DMS153 (cell line): ENCODE results near the gene TST.
"Not testable (repeated sequence)": the region's sequence is repeated elsewhere in the genome, so short reads cannot be mapped to it uniquely, and the experiment has no call there.

ENCODE experiments used
- DNase-seq: peaks from one replicate; lab custom pipeline; 2025; lab: John Stamatoyannopoulos, UW

Gene TST

DNA sequence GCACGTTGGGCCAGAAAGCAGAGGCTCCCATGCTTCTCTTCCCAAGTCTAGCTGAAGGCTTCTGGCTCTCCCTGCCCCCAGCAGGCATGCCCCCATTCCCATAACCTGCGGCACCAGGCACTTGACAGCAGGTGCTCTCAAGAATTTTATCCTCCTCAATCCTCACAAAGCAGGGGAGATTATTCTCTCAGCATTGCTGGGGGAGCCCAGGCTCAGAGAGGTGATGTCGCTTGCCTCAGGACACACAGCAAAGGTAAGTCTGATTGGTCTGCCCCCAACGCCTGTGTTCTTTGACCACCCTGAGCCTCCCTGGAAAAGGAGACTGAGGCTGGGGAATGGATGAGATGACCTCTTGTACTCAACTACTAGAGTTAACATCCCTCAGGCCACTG is 4.8 kb downstream of the TST start:
- DNase-seq: no peak

- no peak for DNase-seq
Measured at GRCh38 chr22:37012956-37013355, 6.3 kb downstream of the TST start.

DNA sequence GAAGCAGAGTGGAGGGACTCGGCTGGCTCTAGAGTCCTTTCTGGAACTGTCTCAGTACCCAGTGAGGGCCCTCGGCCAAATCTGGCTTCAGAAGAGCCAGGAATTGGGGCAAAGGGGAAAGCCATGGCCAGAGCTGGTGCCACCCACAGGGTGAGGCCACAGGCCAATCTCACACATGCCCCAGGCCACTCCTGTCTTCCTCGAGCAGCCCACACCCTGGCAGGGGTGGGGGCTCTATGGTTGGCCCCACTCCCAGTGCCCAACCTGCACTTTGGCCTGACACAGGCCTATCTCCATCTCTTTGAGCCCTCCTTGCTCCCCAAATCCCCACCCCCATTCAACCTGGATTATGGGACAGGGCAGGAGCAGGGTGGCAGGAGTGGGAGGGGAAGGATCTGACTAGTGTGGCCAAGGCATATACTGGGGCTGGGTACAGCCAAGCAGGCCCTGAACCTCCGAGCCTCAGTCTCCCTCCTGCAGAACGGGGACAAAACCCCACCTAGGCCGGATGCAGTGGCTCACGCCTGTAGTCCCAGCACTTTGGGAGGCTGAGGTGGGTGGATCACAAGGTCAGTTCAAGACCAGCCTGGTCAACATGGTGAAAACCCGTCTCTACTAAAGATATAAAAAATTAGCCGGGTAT is 6.9 kb downstream of the TST start:
- DNase-seq: no peak

DNA sequence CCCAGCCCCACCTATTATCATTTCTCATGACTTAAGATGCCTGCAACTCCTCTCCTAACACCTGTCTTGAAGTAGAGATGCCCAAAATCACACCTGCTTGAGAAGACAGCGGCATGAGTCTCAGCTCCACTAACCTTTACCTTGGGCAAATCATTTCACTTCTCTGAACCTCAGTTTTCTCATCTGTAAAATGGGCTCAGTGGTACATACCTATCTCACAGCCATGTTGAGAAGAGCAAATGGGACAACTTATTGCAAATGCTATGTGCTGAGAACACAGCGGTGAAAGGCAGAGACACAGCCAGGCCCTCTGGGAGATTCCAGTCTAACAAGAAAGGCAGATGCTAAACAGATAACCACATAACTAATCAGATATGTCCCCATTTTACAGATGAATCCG is 7.8 kb downstream of the TST start:
- no peak for DNase-seq

DNA sequence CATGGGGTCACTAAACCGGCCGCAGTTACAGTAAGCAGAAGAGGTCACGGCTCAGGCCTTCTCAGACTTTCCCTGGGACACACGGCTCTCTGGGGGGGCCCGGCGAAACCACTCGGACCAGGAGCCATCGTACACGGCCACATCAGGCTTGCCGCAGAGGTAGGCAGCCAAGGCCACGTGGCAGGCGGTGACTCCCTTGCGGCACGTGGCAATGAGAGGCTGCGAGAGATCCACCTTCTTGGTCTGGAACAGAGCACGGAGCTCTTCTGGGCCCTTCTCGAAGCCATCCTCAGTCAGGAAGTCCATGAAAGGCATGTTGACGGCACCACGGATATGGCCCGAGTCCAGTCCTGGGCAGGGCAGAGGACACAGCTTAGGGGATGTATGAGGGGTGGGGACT is 8.3 kb downstream of the TST start:
- DNase-seq: no peak

- DNase-seq: no peak
Measured at GRCh38 chr22:37010174-37010573, 9.1 kb downstream of the TST start.

- DNase-seq: no peak
Measured at GRCh38 chr22:37009490-37009889, 9.8 kb downstream of the TST start.

DNA sequence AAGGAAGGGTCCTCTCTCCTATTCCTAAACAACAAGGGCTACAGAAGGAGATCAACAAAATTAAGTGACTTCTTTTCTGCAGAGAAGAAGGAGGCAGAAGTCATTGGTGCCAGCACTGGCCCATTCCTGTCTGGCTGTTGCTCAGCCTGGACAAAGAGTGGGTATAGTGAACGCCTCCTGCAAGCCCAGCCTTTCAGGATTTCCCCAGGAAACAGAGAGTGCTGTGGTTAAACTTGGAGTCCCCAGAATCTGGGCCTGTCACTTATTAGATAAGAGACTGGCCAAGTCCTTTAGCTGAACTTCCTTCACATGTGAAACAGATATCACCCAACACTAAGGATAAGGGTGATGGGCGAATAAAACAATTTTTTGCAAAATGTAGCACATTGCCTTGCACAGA is 10.9 kb downstream of the TST start:
- DNase-seq: no peak

- no peak for DNase-seq
Measured at GRCh38 chr22:37007651-37008050, 11.6 kb downstream of the TST start.

DNA sequence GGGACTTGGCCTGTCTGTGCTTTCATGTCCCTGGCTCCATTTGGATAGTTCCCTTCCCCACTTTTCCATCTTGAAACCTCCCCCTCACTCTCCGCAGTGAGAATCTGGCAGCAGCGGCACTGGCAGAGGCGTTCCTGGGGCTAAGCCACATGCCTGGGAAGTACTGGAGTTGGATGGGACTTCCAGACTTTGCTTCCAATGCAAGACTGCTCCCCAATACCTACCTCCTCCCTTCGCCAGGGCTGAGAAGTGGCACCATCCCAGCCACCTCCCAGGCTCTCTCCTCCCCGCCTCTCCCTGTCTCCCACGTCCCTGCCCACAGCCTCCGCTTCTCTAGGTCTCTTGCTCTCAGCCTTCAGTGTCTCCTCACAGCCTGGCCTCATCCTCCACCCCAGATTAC is 16.6 kb downstream of the TST start:
- DNase-seq: no peak

GRCh38 chr22:37001826-37002225 is 17.4 kb downstream of the TST start:
- DNase-seq: no peak

DNA sequence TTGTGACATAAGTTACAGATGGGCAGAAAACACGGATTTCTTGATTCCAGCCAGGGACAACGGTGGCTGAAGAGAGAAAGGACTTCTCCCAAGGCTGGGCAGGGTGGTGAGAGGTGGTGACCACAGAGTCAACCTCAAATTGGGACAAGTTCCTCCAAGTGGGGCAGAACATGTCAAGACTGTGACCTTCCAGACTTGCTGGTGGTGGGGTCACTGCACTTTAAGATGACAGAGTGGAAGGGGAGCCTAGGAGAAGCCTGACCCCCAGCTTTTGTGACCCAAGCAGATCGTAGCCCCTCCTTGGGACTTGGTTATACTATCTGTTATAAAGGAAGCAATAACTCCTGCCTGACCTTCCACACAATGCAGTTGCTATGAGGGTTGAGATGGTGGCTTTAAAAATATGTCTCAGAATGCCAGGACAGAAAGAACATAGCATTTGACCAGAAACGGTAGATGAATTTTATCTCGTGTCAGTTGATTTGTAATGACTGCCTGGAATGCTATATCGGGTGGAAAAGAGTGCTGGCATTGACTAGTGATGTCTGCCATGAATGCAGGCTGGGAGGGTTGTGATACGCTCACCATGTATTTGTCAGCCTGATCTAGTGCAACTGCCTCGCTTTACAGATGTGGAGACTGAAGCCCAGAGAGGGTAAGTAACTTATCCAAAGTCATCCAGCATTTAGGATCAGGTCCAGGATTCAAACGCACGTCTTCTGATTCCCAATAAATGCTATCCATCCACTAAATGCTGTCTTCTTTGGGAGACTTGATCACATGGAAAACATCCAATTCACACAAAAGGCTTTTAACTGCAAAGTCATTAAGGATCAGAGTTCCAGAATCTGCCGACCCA is 18.3 kb downstream of the TST start:
- DNase-seq: no peak

- no peak for DNase-seq
Measured at GRCh38 chr22:36999463-36999862, 19.8 kb downstream of the TST start.

GRCh38 chr22:36998620-36999351 is 20.5 kb downstream of the TST start:
- no peak for DNase-seq

- no peak for DNase-seq
Measured at GRCh38 chr22:36997746-36998145, 21.5 kb downstream of the TST start.

DNA sequence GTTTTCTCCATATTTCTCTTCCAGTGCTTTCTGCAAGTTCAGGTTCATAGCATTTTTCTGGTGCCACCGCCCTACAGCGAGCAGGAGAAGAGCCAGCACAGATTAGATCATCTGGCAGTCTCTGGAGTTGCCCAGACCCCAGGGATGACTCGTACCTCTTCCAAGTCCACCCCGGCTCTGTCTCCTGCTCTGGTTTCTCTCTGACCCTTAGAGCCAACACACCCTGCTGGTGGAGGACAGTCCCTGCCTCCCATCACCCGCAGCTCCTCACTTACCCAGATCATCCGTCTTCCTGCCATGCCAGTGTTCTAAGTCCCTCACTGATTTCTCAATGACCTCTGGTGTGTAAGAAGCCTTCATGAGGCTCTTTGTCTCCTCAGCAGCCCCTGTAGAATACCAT is 28.0 kb downstream of the TST start:
- DNase-seq: no peak

DNA sequence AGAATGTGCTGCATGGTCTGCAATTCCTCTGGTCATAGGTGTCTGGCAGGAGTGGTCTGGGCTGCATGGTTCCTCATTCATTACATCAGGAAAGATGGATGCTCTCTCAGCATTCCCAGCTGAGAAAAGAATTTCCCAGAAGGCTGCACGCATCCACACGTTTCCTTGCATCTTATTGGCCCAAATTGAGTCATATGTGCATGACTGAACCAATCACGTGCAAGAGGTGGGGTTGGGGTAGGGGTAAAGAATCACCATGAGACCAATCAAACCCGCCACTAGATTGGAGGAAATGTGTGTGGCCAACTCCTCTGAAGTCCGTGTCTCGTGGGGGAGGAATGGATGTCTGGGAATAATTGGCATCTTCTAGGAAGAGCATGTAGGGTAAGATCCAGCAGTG is 28.8 kb downstream of the TST start:
- no peak for DNase-seq

GRCh38 chr22:36989012-36989411 is 30.2 kb downstream of the TST start:
- DNase-seq: not testable (repeated sequence)

- DNase-seq: no peak
Measured at GRCh38 chr22:36988075-36988832, 31.0 kb downstream of the TST start.

GRCh38 chr22:36986242-36986821 is 32.9 kb downstream of the TST start:
- no peak for DNase-seq

GRCh38 chr22:36985211-36985889 is 33.9 kb downstream of the TST start:
- DNase-seq: no peak
